DOHH2 (cell line): ENCODE measurements around the gene LMCD1.

ENCODE experiments used
- EZH2phosphoT487 ChIP-seq: fragments of 200-600 bp; sonication (generic); IDR thresholded peaks from 2 replicates; pipeline ENCODE4 v1.6.1; 2017; ENCODE audit warnings: borderline replicate concordance, mild to moderate bottlenecking, antibody characterized with exemption, low read length, moderate library complexity, mixed read lengths
- TF ChIP-seq, protein P1 (sequence below): fragments of 200-600 bp; sonication (generic); IDR thresholded peaks from one replicate; pipeline ENCODE4 v1.5.1; 2014; ENCODE audit warnings: antibody characterized with exemption, mild to moderate bottlenecking, low read depth, low read length; ENCODE audit not compliant: poor library complexity, severe bottlenecking

DNA sequence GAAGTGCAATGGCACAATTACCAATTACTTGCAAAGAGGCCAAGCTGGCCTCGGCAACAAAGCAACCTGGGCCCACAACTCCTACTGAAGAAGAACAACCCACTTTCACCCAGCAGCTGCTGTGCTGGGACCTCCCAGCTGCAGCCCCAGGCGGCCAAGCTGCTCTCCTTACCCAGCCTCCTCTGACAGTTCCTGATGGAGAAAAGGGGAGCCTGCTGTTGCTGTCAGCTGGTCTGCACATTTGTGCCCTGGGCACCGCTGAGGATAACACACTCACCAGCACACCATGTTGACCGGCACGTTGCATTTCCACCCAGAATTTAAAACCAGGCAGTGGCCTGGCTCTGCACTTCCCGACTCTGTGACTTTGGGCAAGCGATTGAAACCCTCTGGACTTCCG, 109.3 kb downstream of the LMCD1 start:
- TF ChIP-seq, protein P1, sequence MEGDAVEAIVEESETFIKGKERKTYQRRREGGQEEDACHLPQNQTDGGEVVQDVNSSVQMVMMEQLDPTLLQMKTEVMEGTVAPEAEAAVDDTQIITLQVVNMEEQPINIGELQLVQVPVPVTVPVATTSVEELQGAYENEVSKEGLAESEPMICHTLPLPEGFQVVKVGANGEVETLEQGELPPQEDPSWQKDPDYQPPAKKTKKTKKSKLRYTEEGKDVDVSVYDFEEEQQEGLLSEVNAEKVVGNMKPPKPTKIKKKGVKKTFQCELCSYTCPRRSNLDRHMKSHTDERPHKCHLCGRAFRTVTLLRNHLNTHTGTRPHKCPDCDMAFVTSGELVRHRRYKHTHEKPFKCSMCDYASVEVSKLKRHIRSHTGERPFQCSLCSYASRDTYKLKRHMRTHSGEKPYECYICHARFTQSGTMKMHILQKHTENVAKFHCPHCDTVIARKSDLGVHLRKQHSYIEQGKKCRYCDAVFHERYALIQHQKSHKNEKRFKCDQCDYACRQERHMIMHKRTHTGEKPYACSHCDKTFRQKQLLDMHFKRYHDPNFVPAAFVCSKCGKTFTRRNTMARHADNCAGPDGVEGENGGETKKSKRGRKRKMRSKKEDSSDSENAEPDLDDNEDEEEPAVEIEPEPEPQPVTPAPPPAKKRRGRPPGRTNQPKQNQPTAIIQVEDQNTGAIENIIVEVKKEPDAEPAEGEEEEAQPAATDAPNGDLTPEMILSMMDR: no peak
- no peak for TF ChIP-seq EZH2phosphoT487
